GM12872 (cell line): ENCODE measurements around the gene CRIM1.

Experiments
- CTCF ChIP-seq: IDR thresholded peaks from 3 replicates; pipeline ENCODE4 v1.5.1; 2011; ENCODE audit warnings: low read depth, mild to moderate bottlenecking, low read length, moderate library complexity; ENCODE audit not compliant: insufficient read depth

Gene CRIM1

GRCh38 chr2:36329746-36330472 lies 25.7 kb upstream of the CRIM1 start:
- TF ChIP-seq CTCF, result no peak

GRCh38 chr2:36330473-36331395 lies 24.8 kb upstream of the CRIM1 start:
- no peak for TF ChIP-seq CTCF

DNA sequence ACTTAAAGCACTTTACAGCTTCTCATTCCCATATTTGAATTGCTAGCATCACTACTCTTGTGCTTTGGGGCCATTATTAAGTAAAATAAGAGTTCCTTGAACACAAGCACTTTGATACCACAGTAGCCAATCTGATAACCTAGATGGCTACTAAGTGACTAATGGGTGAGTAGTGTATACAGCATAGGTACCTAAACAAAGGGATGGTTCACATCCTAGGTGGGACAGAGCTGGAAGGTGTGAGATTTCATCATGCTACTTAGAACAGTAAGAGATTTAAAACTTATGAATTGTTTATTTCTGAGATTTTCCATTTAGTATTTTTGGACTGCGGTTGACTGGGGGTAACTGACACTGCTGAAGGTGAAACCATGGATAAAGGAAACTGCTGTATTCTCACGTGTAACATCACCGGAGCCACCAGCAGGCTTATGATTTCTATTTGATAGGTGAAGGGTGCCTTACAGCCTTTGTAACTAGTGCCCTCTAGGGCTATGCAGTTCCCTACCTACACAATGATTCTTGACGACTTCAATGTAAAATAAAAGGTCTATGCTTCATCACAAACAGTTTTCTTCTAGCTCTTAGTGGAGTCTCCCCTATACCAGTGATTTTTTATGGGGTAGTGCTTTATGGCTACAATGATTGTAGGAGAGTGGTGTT lies 22.1 kb upstream of the CRIM1 start:
- TF ChIP-seq CTCF, result peak; percentile 40; the same call in 2 of the 3 replicates

DNA sequence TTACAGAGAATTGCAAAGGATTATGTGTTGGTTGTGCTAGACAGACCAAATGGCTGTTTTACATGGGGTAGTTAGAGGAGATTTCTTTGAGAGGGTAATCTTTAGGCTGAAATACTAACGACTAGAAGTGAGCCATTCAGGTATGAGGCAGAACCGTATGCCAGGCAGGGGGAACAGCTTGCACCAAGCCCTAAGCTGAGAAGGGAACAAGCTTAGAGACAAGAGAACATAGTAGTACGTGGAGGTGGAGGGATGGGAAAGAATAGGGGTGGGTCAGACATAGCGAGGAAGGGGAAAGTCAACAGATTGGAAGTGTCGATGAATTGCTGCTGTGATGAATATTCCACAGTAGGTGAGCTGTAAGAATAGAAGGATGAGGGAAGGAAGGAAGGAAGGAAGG lies 20.0 kb upstream of the CRIM1 start:
- TF ChIP-seq CTCF, result no peak

- no peak for TF ChIP-seq CTCF
Measured at GRCh38 chr2:36336321-36336720, 19.3 kb upstream of the CRIM1 start.

DNA sequence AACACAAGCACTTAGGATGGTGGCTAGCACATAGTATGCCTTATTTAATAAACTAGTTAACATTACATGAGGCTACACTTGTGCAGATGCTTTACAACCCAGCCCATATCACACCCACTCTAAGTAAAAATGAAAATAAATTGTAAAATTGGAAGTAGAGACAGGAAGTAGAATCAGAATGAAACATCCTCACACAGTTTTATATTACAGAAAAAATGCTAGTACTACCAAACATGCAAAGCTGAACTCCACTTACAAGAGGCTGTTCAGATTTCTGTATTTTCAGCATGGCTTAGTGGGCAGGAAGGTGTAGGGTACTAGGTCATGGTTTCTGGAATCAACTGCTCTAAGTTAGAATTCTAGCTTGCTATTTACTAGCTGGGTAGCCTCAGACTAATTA lies 18.2 kb upstream of the CRIM1 start:
- no peak for TF ChIP-seq CTCF
